ENCODE results near the gene WDR43.

The WDR43 gene

DNA sequence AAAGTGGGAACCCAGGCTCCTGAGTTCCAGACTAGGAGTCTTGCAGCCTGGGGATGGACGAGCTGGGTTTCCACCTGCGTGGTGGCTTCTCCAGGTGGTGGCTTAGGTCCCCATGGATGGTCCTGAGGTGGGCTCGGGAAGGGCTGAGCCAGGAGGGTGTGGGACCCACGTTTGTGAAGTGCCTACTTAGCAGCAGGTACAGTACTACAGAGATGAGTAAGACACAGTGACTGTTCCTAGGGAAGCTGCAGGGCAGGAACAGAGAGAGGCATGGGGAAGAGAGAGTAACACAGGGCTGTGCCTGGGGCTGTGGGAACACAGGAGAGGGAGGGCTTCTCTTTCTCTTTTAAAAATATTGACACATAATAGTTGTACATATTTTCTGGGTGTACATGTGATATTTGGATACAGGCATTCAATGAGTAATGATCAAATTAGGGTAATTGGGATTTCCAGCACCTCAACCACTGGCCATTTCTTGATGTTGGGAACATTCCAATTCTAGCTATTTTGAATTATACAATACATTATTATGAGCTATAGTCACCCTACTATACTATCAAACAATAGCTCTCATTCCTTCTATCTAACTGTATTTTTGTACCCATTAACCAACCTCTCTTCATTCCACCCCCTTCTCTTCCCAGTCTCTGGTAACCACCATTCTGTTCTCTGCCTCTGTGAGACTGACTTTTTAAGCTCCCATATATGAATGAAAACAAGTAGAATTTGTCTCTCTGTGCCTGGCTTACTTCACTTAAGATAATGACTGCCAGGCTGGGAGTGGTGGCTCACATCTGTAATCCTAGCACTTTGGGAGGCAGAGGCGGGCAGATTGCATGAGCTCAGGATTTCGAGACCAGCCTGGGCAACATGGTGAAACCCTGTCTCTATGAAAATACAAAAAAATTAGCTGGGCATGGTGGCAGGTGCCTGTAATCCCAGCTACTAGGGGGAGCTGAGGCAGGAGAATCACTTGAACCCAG lies 101.6 kb downstream of the WDR43 start:
- no peak for DNase-seq

DNA sequence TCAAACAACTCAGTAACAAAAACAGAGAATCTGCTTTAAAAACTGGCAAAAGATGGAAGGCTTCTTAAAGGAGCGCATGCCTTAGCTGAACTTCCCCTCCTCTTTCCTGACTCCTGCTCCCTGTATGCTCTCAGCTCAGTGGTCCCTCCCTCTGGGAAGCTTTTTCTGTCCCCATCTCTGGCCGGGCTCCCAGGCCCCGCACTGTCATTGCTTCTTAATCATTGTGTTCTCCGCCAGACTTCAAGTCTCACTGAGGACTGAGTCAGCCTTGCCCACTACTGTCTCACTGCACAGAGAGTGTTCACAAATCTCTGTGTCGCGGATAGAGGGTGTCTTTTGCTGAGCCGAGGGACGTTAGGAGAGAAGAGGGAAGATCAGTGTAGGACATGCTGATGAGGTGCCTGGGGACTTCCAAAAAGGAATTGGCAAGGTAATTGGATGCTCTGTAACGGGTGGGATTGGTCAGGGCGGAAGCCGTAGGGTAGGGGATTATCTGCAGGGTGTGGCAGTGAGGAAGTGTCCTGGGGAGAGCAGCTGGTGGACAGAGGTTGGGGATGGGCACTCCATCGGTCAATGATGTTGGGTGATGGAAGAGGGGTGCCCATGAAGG lies 102.9 kb downstream of the WDR43 start:
- DNase-seq = no peak

Data from NCI-H1694 treated with DMSO at 0.1 percent for 48 hours (cell line).